H9 (cell line): ENCODE measurements around the gene MYO1F. TPM values are rescaled to one million over a fixed set of nuclear protein-coding genes. Genes with fewer than 3 reads are reported as not detected.

Experiments
- DNase-seq: peaks from one replicate; pipeline ENCODE4 v3.0.0-alpha.2; 2017
- H2AFZ ChIP-seq: one replicate; pipeline ENCODE4 v1.6.1; 2013; ENCODE audit warnings: mild to moderate bottlenecking, low read length, control low read depth, moderate library complexity
- H2AK5ac ChIP-seq: 2 replicates; pipeline ENCODE4 v1.6.1; 2013; ENCODE audit warnings: low read length, control low read depth, mixed read lengths; ENCODE audit not compliant: insufficient read length
- H2BK120ac ChIP-seq: one replicate; pipeline ENCODE4 v1.6.1; 2013; ENCODE audit warnings: low read depth, mild to moderate bottlenecking, low read length, control low read depth, inconsistent platforms; ENCODE audit not compliant: poor library complexity, severe bottlenecking
- H2BK12ac ChIP-seq: 2 replicates; pipeline ENCODE4 v1.6.1; 2013; ENCODE audit warnings: low read length, control low read depth, mixed read lengths, low read depth; ENCODE audit not compliant: insufficient read length
- H2BK15ac ChIP-seq: 2 replicates; pipeline ENCODE4 v1.6.1; 2013; ENCODE audit warnings: low read depth, low read length, control low read depth
- H2BK20ac ChIP-seq: one replicate; pipeline ENCODE4 v1.6.1; 2013; ENCODE audit warnings: low read depth, mild to moderate bottlenecking, low read length, control low read depth, inconsistent platforms; ENCODE audit not compliant: poor library complexity, severe bottlenecking
- H2BK5ac ChIP-seq: 2 replicates; pipeline ENCODE4 v1.6.1; 2013; ENCODE audit warnings: low read length, control low read depth, mixed read lengths; ENCODE audit not compliant: insufficient read length
- H3K14ac ChIP-seq: 2 replicates; pipeline ENCODE4 v1.6.1; 2013; ENCODE audit warnings: low read length, control low read depth; ENCODE audit not compliant: insufficient read depth
- H3K18ac ChIP-seq: 2 replicates; pipeline ENCODE4 v1.6.1; 2013; ENCODE audit warnings: low read depth, mild to moderate bottlenecking, mixed read lengths, low read length, control low read depth; ENCODE audit not compliant: insufficient read length
- H3K23ac ChIP-seq: 2 replicates; pipeline ENCODE4 v1.6.1; 2013; ENCODE audit warnings: low read length, control low read depth, mixed read lengths, low read depth; ENCODE audit not compliant: insufficient read length
- H3K23me2 ChIP-seq: 2 replicates; pipeline ENCODE4 v1.6.1; 2013; ENCODE audit warnings: low read depth, mild to moderate bottlenecking, mixed read lengths, low read length, control low read depth; ENCODE audit not compliant: insufficient read length, poor library complexity, severe bottlenecking
- H3K27ac ChIP-seq: 2 replicates; pipeline ENCODE4 v1.5.1; 2013; ENCODE audit warnings: low read length, control low read depth, mixed read lengths, low read depth; ENCODE audit not compliant: insufficient read length
- H3K27me3 ChIP-seq: 2 replicates; pipeline ENCODE4 v1.6.1; 2013; ENCODE audit warnings: low read length, control low read depth, inconsistent platforms; ENCODE audit not compliant: insufficient read depth
- H3K4ac ChIP-seq: 2 replicates; pipeline ENCODE4 v1.6.1; 2013; ENCODE audit warnings: low read depth, mild to moderate bottlenecking, control low read depth, inconsistent platforms, low read length, moderate library complexity
- H3K4me1 ChIP-seq: 2 replicates; pipeline ENCODE4 v1.6.1; 2013; ENCODE audit warnings: low read length, control low read depth, inconsistent platforms; ENCODE audit not compliant: insufficient read depth
- H3K4me2 ChIP-seq: 2 replicates; pipeline ENCODE4 v1.6.1; 2013; ENCODE audit warnings: low read length, control low read depth, mixed read lengths; ENCODE audit not compliant: insufficient read length, insufficient read depth
- H3K56ac ChIP-seq: 2 replicates; pipeline ENCODE4 v1.6.1; 2013; ENCODE audit warnings: low read depth, mild to moderate bottlenecking, mixed read lengths, low read length, control low read depth; ENCODE audit not compliant: insufficient read length
- H3K79me1 ChIP-seq: 2 replicates; pipeline ENCODE4 v1.6.1; 2013; ENCODE audit warnings: low read depth, mild to moderate bottlenecking, moderate library complexity, low read length, control low read depth, inconsistent platforms; ENCODE audit not compliant: insufficient read depth, poor library complexity, severe bottlenecking
- H3K79me2 ChIP-seq: 2 replicates; pipeline ENCODE4 v1.6.1; 2013; ENCODE audit warnings: low read length, control low read depth, inconsistent platforms; ENCODE audit not compliant: insufficient read depth
- H3K9ac ChIP-seq: 2 replicates; pipeline ENCODE4 v1.6.1; 2013; ENCODE audit warnings: low read length, control low read depth, mixed read lengths; ENCODE audit not compliant: insufficient read length; ENCODE audit errors: extremely low read depth
- H3K9me3 ChIP-seq: one replicate; pipeline ENCODE4 v1.6.1; 2013; ENCODE audit warnings: low read depth, low read length, inconsistent platforms; ENCODE audit not compliant: control insufficient read depth
- H3T11ph ChIP-seq: one replicate; pipeline ENCODE4 v1.6.1; 2013; ENCODE audit warnings: mild to moderate bottlenecking, low read length, control low read depth, inconsistent platforms
- H4K20me1 ChIP-seq: one replicate; pipeline ENCODE4 v1.6.1; 2013; ENCODE audit not compliant: control insufficient read depth, insufficient read length, insufficient read depth
- H4K5ac ChIP-seq: 2 replicates; pipeline ENCODE4 v1.6.1; 2013; ENCODE audit warnings: low read depth, mild to moderate bottlenecking, mixed read lengths, low read length, control low read depth; ENCODE audit not compliant: insufficient read length
- H4K8ac ChIP-seq: replicated peaks from 2 replicates; pipeline ENCODE4 v1.6.1; 2013; ENCODE audit warnings: low read length, control low read depth, mixed read lengths, low read depth; ENCODE audit not compliant: insufficient read length
- H4K91ac ChIP-seq: 2 replicates; pipeline ENCODE4 v1.6.1; 2013; ENCODE audit warnings: low read depth, mild to moderate bottlenecking, moderate library complexity, mixed read lengths, low read length, control low read depth; ENCODE audit not compliant: insufficient read length
- H3K27ac Mint-ChIP-seq, 3 experiments: 2 replicates in 2 of 3; 3 replicates in 1 of 3; pipeline ENCODE4 v1.8.0; 2020 to 2021; ENCODE audit warnings: mixed read lengths in 3 of 3, mild to moderate bottlenecking in 1 of 3, moderate library complexity in 1 of 3
- H3K27me3 Mint-ChIP-seq: 2 replicates; pipeline ENCODE4 v1.8.0; 2021; ENCODE audit warnings: low read depth, mild to moderate bottlenecking, moderate library complexity, mixed read lengths
- H3K36me3 Mint-ChIP-seq, 3 experiments: 2 replicates in 2 of 3; 3 replicates in 1 of 3; pipeline ENCODE4 v1.8.0; 2020 to 2021; ENCODE audit warnings: low read depth in 3 of 3, mixed read lengths in 3 of 3; ENCODE audit not compliant: insufficient read depth in 1 of 3
- H3K4me1 Mint-ChIP-seq, 2 experiments: 2 replicates each; pipeline ENCODE4 v1.8.0; 2020; ENCODE audit warnings: mixed read lengths in 2 of 2
- H3K4me3 Mint-ChIP-seq, 2 experiments: 2 replicates in 1 of 2; 3 replicates in 1 of 2; pipeline ENCODE4 v1.8.0; 2020 to 2021; ENCODE audit warnings: mild to moderate bottlenecking in 2 of 2, mixed read lengths in 2 of 2, moderate library complexity in 1 of 2
- H3K9me3 Mint-ChIP-seq, 2 experiments: 2 replicates in 1 of 2; 3 replicates in 1 of 2; pipeline ENCODE4 v1.8.0; 2020; ENCODE audit warnings: mild to moderate bottlenecking in 2 of 2, mixed read lengths in 2 of 2, moderate library complexity in 1 of 2
- WGBS: extraction: QIAGEN DNeasy Blood & Tissue Kit; methylation state at CpG from one replicate; pipeline ENCODE4 v1.1.7; 2013; ENCODE audit warnings: missing lambda C conversion rate, low lambda C conversion rate, mixed read lengths; ENCODE audit not compliant: insufficient read length; ENCODE audit errors: extremely low coverage; 5-methylcytosine and 5-hydroxymethylcytosine counted together
- total RNA-seq: library from RNA; stranded (reverse); gene quantifications from 2 replicates; pipeline ENCODE4 v1.2.1, GENCODE V29; 2021
- TF ChIP-seq, protein P1 (sequence below): fragments of 200-600 bp; sonication (generic); conservative IDR thresholded peaks from 3 replicates; pipeline ENCODE4 v1.8.0; 2021; ENCODE audit warnings: antibody characterized with exemption, mild to moderate bottlenecking

MYO1F gene
- total RNA-seq, 1 experiment from 2014 or later = 1.0 TPM

DNA sequence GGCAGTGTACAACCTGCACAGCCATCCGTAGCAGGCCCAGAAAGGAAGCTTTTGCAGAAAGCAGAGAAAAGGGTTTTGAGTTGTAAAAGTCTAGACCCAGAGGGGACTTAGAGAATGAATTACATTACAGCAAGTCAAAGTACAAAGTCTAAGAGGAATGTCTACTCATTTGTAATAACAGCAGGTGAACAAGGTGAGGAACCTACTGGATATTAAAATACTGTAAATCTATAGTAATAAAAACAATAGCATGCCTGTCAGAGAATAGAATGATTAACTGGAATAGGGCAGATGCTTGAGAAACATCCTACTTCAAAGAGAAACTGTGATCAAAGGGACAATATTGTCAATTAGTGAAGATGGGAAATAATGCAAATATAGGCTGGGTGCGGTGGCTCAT is 45.0 kb downstream of the MYO1F start:
- H3K56ac ChIP-seq = no peak overlapping the region
- no peak overlapping the region for H3K14ac ChIP-seq
- no peak overlapping the region for H2AFZ ChIP-seq
- no peak overlapping the region for H3T11ph ChIP-seq
- no peak for DNase-seq
- no peaks in the 10 kb centered on the region for H3K27me3 ChIP-seq
- no CpG with 5 or more reads among the region's 2 CpGs for WGBS
- H2BK12ac ChIP-seq = no peak overlapping the region
- no peaks in the 10 kb centered on the region for H3K9me3 ChIP-seq
- Mint-ChIP-seq H3K36me3 (peaks cover 0 to 2% (median 0%) of the 10 kb centered on the region in 3 experiments; a peak in 3 of 7 replicates), H3K4me3 (no peak overlapping the region), H3K27me3 (peaks cover 2% of the 10 kb centered on the region), H3K4me1 (peaks cover 3 to 18% of the 10 kb centered on the region in 2 experiments; a peak in 3 of 4 replicates), H3K27ac (no peak overlapping the region; a peak in 2 of 7 replicates), H3K9me3 (no peaks in the 10 kb centered on the region)
- H3K4me1 ChIP-seq = peaks cover 3% of the 10 kb centered on the region; the same call in 1 of the 2 replicates
- H4K20me1 ChIP-seq = no peaks in the 10 kb centered on the region
- no peak overlapping the region for H2BK20ac ChIP-seq
- no peak overlapping the region for H3K23ac ChIP-seq
- TF ChIP-seq, protein P1, sequence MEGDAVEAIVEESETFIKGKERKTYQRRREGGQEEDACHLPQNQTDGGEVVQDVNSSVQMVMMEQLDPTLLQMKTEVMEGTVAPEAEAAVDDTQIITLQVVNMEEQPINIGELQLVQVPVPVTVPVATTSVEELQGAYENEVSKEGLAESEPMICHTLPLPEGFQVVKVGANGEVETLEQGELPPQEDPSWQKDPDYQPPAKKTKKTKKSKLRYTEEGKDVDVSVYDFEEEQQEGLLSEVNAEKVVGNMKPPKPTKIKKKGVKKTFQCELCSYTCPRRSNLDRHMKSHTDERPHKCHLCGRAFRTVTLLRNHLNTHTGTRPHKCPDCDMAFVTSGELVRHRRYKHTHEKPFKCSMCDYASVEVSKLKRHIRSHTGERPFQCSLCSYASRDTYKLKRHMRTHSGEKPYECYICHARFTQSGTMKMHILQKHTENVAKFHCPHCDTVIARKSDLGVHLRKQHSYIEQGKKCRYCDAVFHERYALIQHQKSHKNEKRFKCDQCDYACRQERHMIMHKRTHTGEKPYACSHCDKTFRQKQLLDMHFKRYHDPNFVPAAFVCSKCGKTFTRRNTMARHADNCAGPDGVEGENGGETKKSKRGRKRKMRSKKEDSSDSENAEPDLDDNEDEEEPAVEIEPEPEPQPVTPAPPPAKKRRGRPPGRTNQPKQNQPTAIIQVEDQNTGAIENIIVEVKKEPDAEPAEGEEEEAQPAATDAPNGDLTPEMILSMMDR = no peak
- H4K8ac ChIP-seq = no peak overlapping the region
- H3K79me1 ChIP-seq = no peaks in the 10 kb centered on the region
- H3K18ac ChIP-seq = no peak overlapping the region
- no peak overlapping the region for H2AK5ac ChIP-seq
- no peak overlapping the region for H3K27ac ChIP-seq
- H4K91ac ChIP-seq = no peak overlapping the region
- no peak overlapping the region for H2BK5ac ChIP-seq
- no peak overlapping the region for H4K5ac ChIP-seq
- H3K4me2 ChIP-seq = no peak overlapping the region
- no peaks in the 10 kb centered on the region for H3K79me2 ChIP-seq
- H3K23me2 ChIP-seq = no peaks in the 10 kb centered on the region
- H2BK120ac ChIP-seq = no peak overlapping the region
- no peak overlapping the region for H3K4ac ChIP-seq
- no peak overlapping the region for H2BK15ac ChIP-seq
- no peak overlapping the region for H3K9ac ChIP-seq
